HG03342 (cell line): ENCODE results near the gene CIZ1.
"Not testable (repeated sequence)": the region's sequence is repeated elsewhere in the genome, so short reads cannot be mapped to it uniquely, and the experiment has no call there.

ENCODE experiments used
- ATAC-seq: cut with Tn5 transposase; IDR thresholded peaks from one replicate; pipeline ENCODE4 v1.9.1; 2021; ENCODE audit warnings: mild to moderate bottlenecking, moderate library complexity; ENCODE audit not compliant: unreplicated experiment

The CIZ1 gene

DNA sequence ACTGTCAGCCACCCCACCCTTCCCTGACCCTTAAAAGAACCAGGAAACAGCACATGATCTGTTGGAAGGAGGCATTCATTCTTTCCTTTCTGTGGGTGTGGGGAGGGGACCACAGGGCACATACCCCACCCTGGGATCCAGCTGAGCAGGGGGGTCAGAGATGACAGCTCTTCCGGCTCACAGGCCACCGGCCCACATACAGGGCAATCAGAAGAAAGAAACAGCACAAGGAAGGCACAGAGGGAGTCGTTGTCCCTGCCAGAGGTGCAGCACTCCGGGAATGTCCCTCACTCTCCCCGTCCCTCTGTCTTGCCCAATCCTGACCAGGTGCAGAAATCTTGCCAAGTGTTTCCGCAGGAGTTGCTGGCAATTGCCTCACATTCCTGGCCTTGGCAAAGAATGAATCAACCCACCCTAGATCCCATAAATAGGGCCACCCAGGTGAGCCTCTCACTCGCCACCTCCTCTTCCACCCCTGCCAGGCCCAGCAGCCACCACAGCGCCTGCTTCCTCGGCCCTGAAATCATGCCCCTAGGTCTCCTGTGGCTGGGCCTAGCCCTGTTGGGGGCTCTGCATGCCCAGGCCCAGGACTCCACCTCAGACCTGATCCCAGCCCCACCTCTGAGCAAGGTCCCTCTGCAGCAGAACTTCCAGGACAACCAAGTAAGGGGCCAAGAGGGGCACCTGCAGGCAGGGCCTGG lies 42.2 kb downstream of the CIZ1 start, which contains the start of gene LCN2:
LCN2 (plus strand) TSS at position 453 of the 701 bp plus-strand sequence; CDS start at position 526, 73 bp downstream.
- ATAC-seq = no peak

DNA sequence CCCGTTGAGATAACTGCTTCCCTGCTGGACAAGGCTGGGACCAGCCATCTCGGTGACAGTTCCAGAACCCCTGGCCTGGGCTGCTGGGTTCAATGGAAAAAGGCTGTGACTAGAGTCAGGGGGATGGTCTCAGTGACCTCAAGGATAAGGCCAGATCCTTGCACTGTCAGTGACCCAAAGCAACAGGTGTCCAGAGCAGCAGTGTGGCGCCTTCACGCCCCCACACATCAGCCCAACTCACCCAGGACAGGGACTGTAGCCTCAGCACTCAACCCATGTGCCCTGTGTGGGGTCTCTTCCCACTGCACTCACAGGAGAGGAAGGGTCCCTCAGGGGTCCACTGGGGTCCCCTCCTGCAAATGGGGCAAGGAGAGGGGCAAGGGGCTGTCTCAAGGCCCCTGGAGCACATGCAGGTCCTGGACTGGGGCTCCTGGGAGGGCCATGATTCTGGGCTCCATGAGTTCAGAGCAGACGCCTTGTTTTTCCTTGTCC lies 42.8 kb downstream of the CIZ1 start:
- ATAC-seq = no peak

DNA sequence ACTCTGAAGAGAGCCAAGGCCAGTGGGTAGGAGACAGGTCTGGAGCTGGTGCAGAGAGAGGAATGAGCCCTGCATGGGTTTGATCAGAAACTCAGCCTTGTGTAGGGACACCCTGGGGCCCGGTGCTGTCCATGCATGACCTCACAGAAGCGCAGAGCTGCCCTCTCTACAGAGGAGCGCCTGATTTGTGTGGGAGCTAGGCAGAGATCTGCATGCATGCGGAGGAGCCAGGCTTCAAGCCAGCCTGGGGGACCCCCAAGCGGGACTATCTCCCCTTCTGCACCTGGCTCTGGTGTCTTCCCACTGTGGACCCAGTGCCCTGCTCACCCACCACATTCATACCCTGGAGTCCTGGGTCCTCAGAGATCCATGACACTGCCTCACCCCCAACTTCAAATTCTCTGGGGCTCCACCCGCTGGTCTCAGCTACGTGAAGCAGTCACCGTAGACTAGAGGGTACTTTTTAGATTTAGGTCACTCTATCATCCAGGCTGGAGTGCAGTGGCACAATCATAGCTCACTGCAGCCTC lies 44.7 kb downstream of the CIZ1 start:
- ATAC-seq = no peak

DNA sequence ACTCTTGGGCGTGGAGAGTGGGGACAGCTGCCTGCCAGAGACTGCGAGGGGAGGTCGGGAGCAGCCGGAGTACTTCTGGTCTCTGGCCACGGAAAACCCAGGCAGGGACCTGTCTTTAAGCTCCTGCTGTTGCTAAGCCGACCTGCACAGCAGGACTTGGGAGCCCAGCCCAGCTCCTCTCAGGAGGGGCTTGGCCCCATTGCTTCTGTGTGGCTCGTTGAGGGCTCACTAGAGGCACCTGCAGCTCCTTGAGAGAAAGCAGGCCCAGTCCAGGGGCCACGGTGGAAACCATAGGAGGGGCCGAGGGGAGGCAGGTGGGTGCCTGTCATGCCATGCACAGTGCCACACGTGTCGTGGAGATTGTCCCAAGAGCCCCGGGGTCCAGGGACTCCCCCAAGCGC lies 45.4 kb downstream of the CIZ1 start:
- no peak for ATAC-seq

DNA sequence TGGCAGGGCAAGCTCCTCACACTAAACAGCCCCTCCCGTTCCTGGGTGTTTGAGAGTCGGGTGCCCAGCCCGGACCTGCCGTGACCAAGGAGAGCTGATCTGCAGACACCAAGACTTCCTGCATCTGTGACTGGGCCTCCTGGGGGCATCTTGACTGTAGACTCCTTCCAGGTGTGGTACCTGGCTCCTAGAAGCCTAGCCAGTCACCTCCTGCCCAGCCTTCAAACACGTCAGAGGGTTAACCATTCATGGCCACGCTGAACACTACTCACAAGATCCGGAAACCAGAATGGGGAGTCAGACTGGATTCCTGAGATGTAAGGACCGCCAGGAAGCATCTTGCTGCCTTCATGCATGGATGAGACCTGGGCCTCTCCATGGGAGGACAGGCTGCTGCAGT lies 45.8 kb downstream of the CIZ1 start:
- ATAC-seq = no peak

DNA sequence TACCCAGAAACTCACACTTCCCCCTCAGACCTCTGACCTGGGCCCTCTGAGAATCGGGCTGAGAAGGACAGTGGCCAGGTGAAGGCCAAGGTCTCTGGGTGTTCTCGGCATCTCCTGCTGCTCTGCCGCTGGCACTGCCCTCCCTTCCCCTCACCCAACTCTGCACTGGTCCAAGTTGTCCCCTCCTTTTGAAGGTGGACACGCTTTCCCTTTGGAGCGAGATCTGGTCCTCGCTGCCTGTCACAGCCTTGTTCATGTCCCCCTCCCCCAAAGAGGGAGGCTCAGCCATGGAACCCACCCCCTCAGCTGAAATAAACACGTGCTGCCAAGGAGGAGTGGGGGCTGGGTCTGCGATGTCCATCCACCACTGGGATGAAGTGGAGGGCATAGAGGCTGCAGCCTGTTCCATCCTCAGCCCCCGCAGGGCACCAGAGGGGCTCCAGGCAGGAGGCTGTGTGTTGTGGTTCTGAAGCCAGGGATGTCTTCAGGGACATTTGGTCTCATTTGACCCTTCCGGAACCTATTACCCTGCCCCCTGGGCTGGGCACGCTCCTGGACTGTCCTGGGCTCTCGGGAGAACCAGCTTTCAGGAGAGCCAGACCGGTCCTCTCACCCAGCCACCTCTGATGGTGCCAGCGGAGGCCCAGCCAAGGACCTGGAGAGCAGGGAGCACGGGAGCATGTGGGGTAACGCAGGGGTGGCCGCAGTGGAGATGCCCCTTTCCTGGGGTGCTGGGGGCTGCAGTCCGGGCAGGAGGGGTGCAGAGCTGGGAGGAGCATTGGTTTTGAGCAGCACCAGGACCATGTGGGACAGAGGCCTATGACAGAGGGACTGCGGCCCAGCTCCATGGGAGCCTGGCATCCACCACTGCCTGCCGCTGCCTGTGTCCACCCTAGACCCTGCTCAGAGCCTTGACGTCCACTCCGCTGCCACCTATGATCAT lies 46.9 kb downstream of the CIZ1 start:
- no peak for ATAC-seq

DNA sequence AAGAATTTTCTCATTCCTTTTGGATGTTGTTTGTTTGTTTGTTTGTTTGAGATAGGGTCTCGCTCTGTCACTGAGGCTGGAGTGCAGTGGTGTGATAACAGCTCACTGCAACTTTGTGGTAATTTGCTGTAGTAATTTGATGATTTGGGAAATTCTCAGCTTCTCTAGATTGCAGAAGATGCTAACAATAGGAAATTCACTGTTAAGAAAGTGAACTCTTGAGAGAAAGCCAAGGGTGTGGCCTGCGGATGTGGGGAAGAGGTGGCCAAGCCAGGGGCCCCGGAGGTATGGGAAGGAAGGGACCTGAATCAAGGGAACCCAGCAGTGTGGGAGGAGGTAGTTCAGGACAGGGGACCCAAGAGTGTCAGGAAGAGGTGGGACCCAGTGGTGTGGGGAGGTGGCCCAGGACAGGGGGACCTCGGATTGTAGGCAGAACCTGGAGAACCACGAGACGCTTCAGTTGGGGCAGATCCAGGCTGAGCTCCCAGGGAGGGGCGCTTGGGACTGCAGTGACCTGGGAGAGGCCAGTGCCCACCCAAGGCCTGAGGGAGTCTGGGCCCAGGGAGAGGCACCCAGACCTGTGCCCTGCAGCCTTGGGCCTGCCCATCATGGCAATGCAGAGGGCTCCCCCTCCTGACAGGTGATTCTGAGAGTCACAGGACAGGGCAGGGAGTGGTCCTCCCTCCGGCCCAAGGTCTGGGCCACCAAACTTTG lies 47.7 kb downstream of the CIZ1 start:
- no peak for ATAC-seq

DNA sequence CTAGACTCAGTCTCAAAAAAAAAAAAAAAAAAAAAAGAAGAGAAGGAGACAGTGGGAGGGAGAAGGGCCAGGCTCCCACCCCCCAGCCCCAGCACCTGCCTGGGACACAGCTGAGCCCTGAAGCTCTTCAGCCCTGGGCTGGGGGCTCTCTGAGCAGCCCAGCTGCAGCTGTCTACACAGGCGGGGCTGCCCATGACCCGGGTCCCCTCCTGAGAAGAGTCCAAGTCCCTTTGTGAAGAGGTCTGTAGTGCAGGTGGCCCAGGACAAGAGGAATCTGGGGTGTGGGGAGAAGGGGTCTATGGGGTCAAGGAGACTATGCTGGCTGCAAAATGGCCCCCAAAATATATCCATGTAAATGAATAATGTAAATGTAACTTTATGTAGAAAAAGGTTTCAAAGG lies 48.8 kb downstream of the CIZ1 start:
- no peak for ATAC-seq

DNA sequence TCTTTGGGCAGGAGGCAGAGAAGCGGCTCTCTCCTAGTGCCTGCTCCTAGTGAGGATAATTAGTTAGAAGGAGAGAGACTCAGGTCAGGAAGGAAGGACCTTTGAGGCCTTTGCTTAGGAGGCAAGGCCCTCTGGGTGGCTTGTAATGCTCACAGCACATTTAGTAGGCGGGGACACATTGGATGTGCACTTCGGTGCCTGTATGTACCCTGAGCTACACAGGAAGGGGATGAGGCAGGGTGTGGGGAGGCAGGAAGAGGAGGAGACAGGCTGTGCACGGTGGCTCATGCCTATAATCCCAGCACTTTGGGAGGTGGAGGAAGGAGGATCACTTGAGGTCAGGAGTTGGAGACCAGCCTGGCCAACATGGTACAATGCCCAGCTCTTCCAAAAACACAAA lies 49.3 kb downstream of the CIZ1 start:
- no peak for ATAC-seq

DNA sequence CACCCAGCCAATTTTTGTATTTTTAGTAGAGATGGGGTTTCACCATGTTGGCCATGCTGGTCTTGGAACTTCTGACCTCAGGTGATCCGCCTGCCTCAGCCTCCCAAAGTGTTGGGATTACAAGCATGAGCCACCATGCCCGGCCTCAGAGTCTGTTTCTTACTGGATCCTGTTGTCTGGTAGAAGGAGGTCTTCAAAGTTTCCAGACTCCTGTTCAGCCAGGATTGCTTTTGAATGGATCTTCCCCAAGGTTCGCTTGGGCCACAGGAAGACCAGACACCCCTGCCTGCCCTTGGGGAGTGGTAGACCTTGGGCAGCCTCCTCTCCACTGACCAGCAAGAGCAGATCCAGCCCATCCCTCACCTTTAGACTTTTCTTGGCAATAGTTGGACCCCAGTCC lies 49.8 kb downstream of the CIZ1 start:
- ATAC-seq = no peak

DNA sequence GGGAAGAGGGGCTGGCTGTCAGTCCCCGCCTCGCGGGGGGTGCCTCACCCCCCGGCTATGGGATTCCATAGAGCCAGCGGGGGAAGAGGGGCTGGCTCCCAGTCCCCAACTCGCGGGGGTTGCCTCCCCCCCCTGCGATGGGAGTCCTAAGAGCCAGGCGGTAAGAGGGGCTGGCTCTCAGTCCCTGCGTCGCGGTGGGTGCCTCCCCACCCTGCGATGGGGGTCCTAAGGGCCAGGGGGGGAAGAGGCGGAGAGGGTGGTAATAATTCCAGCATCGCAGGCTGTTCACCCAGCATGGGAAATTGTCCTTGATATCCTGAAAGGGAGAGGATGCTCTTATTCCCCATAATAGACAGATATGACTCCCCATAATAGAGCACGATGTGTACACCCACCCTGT lies 51.8 kb downstream of the CIZ1 start:
- no peak for ATAC-seq

DNA sequence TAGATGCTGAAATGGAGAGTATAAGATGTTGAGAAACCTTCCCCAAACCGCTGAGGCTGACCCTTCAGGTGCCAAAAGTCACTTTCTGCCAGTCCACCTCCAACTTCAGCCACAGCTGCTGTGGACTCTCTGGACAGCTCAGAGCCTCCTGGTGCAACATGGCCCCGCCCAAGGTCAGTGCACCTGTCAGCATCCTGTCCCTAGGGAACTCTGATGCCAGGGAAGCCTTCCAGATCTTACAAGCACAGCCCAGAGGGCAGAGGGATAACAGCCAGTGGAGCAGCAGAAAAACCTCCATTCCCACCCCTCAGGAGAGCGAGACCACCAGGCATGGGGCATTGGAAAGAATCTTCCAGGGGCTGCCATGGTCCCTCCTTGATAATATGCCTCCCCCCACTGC lies 53.4 kb downstream of the CIZ1 start:
- no peak for ATAC-seq

DNA sequence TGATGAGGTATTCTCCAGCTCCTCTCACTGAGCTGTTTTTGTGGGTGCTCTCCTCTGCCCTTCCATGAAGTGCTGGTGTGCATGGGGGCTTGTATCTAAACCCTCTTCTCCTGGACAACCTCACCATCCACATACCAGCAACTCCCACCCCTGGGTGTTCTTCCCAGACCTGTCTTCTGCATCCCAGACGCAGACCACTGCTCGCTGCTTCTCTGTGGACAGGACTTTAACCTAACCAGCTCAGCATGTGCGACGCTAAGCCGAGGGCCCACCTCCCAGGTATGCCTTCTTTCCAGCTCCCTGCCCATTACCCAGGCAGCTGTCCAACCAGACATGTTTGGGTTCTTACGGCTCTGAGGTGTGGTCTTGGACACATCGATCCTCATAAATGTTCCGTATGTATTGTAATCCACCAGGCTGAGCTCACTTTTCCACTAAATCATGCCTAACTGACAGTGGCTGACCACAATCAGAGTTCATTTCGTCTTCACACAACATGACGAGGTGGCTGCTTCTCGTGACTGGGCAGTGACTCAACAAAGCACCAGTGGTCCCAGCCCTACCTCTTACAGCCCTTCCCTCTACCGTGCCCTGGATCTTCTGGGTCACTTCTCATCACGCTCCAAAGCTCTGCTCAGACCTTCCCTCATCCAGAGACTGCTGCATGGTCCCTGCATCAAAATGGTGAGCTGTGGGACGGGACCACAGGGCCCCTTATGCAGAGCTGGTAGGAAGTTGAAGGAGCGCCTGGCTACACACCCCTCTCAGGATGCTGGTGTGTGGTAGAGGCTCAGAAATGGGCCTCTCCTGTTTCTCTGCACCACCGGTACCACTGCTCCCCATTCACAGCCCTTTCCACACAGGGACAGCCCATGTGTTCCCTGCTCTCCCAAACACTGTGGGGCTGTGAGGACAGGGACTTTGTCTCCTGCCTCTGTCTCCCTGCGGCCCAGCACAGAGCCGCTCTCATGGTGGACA lies 54.3 kb downstream of the CIZ1 start:
- no peak for ATAC-seq

DNA sequence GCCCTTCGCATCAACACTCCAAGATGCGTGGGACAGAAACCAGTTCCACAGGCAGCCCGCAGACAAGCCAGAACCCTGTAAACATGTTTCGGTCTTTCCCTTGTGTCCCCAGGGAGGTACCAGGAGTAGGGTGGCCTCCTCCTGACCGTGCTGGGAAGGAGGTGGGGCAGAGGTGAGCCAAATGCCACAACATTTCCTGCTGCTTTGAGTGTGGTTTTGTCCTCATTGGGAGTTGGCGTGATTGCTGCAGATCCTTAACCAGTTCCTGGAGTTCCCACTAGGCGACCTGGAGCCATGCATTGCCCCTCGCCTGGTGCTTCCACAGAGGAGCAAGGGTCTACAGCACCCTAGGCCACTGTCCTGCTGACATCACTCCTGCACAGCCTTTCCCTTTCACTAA lies 55.8 kb downstream of the CIZ1 start:
- not testable (repeated sequence) for ATAC-seq

DNA sequence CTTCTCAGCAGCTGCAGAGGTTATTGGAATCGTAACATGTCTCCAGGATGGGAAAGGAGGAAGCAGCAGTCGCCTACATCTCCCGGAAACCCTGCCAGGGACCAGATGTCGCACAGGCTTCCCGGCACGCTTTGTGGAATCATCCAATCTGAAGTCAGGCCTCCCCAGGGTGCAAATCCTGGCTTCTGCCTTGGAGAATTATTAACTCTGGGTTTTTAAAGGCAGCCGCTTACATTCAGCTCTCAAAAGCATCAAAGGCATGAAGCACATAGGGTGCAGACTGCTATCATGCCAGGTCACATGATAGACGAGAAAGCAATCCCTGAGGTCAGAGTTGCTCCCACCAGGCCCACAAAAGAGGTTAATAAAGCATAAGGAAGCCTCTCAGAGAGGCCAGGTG lies 59.2 kb downstream of the CIZ1 start:
- not testable (repeated sequence) for ATAC-seq

DNA sequence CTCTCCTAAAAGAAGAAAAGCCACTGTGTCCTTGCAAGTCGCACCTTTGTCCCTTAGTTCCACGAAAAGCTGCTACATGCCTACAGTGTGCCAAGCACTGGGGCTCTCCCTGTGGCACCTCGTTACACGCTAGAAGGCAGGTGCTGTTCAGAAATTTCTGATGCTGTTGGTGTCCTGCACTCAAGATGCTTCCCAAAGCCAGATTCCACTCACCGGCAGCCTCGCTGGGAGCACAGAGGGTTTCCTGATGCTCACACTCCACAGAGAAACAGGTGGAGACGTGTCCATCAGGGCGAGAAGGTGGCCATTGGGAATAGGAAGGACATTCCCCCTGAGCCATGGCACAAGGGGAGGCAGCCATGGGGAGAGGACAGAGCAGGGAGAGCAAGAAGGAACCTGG lies 60.0 kb downstream of the CIZ1 start:
- not testable (repeated sequence) for ATAC-seq

DNA sequence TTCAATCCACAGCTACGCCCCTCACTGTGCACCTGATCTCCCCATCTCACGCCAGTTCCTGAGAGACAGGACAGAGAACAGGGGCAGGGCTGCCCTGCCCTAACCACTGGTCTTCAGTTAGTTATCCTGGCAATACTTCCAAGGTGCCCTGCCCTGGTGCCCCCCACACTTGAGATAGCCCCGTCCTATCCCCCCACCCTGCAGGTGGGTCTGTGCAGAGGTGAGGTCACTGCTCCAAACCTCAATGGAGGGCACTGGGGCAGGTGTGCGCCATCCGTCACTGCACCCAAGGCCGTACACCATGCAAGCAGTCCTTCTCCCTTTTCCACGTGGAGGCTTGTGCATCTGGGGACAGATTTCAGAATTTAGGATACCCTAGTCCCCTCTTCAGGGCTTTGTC lies 60.7 kb downstream of the CIZ1 start:
- ATAC-seq = not testable (repeated sequence)

DNA sequence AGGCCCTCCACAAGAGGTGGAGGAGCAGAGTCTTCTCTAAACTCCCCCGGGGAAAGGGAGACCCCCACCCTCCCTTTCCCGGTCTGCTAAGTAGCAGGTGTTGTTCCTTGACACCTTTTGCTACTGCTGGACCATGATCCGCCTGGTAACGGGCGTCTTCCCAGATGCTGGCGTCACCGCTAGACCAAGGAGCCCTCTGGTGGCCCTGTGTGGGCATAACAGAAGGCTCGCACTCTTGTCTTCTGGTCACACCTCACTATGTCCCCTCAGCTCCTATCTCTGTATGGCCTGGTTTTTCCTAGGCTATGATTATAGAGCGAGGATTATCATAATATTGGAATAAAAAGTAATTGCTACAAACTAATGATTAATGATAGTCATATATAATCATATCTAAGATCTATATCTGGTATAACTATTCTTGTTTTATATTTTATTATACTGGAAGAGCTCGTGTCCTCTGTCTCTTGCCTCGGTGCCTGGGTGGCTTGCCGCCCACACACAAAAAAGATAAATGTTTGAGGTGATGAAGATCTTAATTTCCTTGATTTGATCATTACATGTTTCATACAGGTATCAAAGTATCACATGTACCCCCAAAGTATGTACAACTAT lies 61.3 kb downstream of the CIZ1 start:
- not testable (repeated sequence) for ATAC-seq

DNA sequence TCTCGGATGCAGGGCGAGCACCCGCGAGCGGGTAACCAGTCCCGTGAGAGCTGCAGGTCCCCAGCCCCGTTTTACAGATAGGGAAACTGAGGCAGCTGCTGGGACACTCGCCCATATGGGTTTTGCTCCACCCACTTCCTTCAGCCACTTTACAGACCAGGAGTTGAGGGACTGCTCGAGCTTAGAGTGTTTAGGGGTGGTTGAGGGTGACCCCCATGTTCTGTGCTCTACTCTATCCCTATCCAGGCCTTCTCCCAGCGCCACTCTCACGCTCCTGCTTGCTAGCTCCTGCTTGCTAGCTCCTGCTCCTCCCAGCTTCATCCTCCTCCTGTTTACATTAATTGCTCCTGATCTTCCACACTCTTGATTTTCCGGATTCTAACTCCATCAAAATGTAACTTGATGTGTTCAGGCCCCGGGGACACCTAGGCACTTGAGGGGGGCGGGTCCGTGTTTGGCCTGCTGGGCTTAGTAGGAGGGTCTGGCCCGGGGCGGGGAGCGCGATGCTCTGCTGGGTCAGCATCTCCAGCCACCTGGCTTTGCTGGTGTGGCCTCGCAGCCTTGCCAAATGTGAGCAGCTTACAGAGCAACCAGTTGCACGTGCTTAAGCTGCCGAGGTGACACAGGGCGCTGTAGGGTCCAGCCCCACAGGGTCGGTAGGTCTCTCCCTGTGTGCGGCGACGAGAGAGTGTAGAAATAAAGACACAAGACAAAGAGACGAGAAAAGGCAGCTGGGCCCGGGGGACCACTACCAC lies 62.4 kb downstream of the CIZ1 start:
- no peak for ATAC-seq
